ENCODE measurements around the gene HEPN1.

DNA sequence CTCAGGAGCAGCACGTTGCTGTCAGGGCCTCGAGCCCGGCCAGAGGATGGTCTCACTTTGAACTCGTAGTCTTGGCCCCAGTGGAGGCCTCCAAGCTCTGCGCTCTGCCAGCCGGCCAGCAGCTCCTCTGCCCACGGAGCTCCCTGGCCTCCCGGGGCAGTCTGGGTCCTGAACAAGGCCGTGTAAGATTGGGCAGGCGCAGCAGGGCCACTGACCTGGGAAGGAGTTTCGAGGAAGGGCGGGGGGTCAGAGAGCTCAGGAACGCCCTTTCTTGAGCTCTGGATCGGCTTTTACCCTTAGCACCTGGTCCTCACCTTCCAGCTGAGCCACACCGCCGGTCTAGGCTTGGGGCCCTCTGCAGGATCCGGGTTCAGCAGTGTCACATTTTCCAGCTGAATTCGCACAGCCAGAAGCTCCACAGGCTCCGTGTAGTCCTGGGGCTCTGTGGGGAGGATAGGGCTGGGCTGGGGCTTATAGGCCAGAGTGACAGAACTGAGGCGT is 23.5 kb upstream of the HEPN1 start:
- TF ChIP-seq POLR2AphosphoS5 (IDR thresholded peaks at IDR 0.05; ENCODE audit: low read depth, low read length) = no peak
- TF ChIP-seq, protein P1, sequence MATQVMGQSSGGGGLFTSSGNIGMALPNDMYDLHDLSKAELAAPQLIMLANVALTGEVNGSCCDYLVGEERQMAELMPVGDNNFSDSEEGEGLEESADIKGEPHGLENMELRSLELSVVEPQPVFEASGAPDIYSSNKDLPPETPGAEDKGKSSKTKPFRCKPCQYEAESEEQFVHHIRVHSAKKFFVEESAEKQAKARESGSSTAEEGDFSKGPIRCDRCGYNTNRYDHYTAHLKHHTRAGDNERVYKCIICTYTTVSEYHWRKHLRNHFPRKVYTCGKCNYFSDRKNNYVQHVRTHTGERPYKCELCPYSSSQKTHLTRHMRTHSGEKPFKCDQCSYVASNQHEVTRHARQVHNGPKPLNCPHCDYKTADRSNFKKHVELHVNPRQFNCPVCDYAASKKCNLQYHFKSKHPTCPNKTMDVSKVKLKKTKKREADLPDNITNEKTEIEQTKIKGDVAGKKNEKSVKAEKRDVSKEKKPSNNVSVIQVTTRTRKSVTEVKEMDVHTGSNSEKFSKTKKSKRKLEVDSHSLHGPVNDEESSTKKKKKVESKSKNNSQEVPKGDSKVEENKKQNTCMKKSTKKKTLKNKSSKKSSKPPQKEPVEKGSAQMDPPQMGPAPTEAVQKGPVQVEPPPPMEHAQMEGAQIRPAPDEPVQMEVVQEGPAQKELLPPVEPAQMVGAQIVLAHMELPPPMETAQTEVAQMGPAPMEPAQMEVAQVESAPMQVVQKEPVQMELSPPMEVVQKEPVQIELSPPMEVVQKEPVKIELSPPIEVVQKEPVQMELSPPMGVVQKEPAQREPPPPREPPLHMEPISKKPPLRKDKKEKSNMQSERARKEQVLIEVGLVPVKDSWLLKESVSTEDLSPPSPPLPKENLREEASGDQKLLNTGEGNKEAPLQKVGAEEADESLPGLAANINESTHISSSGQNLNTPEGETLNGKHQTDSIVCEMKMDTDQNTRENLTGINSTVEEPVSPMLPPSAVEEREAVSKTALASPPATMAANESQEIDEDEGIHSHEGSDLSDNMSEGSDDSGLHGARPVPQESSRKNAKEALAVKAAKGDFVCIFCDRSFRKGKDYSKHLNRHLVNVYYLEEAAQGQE (IDR thresholded peaks at IDR 0.05; ENCODE audit: insufficient read depth in 1 of 2, low read depth in 2 of 2, low read length in 1 of 2) = no peak
